GM19043 (cell line): ENCODE results near the gene NCS1.
"Not testable (repeated sequence)": the region's sequence is repeated elsewhere in the genome, so short reads cannot be mapped to it uniquely, and the experiment has no call there.

Experiments used
- ATAC-seq: cut with Tn5 transposase; IDR thresholded peaks from one replicate; pipeline ENCODE4 v1.9.1; 2021; ENCODE audit warnings: low read depth; ENCODE audit not compliant: unreplicated experiment

NCS1 gene

DNA sequence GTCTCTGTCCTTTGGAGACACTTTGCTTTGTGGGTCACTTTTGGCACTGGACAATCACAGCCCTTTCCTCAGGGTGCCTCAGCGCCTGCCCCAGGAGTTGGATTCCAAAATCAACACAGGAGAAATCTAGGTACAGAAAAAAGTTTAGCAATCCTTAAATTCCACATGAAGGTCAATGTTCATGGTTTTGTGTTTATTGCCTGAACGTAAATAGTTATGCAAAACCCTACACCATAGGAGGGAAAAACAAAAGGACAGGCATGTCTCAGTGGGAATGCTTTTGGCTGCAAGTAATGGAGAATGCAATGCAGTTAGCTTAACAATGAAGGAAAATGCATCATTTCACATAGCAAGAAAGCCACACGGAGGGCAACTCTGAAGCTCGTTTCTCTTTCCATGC, 86.8 kb downstream of the NCS1 start:
- ATAC-seq: no peak

DNA sequence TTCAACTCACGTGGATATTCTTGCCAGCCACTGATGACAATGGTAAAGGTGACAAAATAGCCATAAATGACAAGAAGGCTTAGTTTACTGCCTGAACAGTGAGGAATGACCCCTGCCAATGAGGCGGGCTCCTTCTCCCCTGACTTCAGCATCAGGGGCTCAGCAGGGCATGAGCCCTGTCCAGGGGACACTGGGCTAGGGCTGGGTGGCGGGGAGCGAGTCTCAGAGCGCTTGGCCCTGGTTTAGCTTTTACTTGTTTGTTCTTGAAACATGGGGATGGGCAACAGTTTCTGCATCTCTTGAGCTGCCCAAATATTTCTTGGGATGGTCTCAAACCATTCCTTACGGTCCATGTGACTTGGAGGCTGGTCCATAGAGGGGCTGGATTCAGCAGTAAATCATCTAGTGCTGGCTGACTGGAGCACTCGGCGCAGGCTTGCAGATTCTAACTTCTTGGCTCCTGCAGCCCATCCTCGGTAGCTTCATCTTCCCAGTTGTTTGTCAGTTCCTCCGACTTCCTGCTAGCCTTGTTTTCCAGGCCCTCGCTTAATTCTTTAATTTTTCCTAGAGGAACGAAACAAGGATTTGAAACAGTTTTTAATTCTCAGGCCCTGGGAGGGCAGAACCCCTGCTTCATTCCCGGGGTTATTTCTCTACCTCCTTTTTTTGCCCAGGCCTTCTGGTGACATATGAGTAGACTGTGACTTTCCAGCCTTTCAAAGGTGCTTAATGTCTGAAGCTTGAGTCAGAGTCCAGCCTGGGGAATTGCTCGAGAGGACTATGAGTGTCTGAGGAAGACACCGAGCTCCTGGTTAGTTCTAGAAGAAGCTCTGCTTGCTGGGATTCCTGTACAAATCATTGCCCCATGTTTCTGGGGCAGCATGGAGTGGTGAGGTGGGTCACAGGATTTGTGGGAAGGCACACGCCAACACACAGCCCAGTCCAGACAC, 88.9 kb downstream of the NCS1 start:
- no peak for ATAC-seq

DNA sequence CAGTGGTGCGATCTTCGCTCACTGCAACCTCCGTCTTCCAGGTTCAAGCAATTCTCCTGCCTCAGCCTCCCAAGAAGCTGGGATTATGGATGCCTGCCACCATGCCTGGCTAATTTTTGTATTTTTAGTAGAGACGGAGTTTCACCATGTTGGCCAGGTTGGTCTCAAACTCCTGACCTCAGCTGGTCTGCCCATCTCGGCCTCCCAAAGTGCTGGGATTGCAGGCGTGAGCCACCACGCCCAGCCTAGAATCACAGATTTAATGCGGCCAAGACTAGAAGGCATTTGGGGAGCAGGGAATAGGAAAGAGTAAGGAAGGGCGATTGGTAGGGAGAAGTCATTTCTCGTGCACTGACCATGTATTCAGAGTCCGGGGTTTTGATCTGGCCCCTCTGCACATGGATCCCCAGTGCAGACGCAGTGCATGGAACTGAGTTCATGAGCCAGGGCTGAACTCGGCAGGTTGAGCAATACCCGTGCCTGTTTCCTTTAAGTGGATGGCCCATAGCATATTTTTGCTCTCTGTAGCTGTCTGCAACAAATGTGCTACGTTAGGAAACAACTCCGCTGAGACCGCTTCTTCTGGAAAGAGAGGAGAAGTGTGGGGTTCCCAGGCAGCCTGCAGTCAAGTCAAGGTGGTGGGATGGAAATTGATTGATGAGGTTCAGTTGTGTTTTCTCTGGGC, 90.0 kb downstream of the NCS1 start:
- no peak for ATAC-seq

DNA sequence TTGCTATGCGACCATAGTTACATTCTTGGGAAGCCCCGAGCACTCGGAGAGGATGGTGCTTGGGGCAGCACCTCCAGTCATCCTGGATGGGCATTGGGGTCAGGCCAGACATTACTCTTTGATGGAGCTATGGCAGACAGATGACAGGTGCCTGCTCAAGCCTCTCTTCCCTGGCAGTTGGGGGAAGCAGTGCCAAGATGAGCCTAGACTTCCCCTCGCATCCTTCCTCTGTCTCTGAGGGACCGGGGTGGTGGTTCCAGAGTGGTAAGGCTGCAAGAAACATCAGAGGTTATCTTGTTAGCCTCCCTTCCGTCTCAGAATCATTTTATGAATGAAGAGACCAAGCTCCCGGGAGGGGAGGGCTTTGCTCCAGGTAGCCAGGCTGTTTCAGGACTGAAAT, 90.6 kb downstream of the NCS1 start:
- ATAC-seq: no peak

DNA sequence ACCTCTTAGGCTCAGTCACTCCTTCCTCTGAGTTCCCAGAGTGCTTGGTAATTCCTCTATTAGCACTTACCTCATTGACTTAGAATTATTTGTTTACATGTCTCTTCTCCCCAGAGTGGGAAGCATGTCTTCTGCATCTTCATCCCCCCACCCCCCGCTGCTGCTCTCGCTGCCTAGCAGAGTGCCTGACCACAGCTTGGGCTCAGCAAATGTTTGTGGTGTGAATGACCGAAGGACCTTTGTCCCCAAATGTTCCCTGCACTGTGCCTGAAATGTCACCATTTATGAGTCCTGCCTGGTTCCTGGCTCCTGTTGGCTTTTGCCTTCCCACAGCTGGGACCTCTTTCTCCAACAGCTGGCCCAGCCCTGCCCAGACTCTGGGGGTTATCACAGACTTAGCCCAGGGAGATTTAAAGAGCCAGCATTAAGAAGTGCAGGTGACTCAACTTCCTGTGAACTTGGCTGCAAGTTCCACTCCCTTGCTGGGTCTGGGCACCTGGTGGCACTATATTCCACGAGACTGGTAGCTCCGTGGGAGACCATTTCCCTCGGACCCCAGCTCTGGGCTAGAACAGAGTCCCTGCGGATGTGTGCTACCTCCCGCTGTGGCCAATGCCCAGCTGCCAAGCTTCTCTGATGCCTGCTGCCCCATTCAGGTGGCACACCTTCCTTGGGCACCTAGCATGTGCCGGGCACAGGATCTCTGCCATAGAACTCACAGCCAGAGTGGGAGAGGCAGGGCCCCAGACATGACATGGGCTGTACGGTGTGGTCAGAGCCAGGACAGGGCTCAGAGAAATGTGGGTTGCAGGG, 91.6 kb downstream of the NCS1 start:
- no peak for ATAC-seq

DNA sequence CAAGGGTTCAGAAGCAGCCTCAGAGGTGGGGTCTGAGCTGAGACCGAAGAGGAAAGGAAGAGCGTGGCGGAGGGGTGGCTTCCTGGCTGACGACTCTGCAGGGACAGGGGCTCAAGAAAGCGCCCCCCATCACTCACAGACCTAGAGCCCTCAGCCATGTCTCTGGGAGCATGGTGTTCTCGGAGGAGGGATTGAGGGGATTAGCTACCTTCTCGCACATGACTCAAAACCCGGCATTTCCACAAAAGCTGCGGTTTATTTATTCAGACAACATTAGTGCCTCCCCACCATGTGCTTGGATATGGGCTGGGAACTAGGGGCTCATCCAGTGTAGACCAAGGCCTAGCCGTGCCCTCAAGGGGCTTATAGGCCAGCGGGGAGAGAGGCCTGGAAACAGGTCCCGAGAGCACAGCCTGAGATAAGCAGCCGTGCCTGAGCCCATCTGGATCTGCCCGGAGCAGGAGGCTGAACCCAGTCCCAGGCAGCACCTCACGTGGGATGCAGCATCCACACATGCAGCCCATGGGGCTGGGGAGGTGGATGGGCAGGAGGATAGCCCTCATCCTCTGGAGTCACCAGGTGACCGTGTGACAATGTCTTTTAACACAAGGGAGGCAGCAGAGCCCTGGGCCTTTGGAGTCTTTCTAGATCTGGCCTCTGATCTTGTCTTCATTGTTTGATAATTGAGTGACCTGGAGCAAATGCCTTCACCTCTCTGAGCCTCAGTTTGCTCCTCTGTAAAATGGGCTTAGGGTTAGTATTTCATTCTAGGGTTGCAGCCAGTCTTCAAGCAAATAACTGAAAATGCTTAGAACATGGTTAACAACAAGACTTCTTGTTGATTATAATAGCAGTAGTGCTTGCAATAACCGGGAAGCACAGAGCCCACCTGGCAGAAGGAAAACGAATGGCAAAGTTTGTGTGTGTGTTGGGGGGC, 92.5 kb downstream of the NCS1 start:
- ATAC-seq: no peak

DNA sequence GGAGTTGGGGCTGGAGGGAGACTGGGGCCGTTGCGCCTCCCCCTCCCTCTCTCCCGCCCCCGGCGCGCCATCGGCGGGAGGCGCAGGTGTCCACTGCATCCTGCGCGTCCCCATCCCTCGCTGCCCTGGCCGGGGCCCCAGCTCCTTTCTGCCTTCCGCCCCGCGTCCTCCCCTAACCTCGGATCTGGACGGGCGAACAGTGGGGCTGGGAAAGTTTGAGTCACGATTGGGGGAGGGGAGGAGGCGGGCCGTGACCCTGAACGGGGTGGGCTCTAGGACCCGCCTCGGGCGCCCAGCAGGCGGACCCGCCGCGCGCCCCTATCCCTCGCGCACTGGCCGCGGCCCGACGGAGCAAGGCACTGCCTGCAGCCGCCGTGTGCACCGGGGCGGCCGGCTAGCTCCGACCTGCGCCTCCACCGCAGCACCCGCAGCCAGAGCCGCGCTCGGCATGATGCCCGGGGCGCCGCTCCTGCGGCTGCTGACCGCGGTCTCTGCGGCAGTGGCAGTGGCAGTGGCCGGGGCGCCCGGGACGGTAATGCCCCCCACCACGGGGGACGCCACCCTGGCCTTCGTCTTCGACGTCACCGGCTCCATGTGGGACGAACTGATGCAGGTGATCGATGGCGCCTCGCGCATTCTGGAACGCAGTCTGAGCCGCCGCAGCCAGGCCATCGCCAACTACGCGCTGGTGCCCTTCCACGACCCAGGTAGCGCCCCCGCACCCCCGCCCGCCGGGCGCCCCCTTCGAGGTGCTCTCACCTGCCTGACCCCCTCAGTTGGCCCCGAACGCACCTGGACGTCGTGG, 93.4 kb downstream of the NCS1 start, which contains the start of gene HMCN2:
Gene HMCN2, plus strand, starts transcription at position 330 of the 805 bp plus-strand sequence. Its CDS starts 119 bp downstream, at position 449.
- ATAC-seq: no peak

DNA sequence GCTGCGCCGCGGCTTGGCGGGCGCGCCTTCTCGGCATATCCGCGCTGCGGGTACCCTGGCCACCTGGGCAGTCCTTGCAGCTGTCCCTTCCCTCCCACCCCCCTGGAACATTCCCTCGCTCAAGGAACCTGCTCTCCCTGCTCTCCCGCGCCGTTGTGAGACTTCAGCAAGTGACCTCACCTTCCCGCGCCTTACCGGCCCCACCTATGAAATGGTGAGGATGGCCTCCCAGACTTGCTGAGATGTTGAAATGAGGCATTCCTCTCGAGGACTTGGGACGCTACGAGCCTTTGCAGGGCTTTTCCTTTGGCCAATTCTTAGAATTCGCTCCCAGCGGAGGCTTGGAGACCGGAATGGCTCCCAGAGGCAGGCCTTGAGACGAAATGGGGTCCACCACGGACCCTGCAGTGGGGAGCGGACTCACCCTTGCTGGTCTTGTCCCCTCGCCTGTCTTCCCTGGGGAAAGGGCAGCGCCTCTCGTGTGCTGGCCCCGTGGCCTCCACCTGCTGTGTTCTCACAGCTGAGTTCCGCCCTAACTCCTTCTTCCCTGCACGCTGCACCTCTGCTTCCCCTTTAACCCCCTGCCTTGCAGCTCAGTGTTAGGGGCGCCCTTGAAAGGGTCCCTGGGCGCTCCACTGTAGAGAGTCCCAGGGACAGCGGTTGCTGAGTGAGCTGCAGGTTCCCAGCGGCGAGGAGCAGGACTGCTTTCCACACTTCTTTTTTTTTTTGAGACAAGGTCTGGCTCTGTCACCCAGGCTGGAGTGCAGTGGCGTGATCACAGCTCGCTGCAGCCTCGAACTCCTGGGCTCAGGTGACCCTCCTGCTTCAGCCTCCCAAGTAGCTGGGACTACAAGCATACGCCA, 94.3 kb downstream of the NCS1 start:
- ATAC-seq: no peak

DNA sequence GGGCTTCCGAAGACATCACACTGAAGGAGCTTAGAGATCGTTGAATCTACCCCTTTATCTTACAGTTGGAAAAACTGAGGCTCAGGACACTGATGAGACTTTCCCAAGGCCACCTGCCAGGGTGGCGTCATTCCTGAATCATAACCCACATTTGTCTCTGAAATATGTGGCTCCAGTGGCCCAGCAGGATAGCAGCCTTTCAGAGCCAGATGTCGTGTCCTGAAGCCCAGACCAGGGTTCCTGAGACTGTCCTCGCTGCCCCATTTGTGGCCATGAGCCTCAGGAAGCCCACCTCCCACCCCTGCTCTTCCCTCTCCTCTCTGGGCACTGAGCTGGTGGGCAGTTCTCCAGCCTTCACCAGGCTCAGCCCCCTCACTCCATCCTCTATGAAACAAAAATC, 95.7 kb downstream of the NCS1 start:
- ATAC-seq: no peak

DNA sequence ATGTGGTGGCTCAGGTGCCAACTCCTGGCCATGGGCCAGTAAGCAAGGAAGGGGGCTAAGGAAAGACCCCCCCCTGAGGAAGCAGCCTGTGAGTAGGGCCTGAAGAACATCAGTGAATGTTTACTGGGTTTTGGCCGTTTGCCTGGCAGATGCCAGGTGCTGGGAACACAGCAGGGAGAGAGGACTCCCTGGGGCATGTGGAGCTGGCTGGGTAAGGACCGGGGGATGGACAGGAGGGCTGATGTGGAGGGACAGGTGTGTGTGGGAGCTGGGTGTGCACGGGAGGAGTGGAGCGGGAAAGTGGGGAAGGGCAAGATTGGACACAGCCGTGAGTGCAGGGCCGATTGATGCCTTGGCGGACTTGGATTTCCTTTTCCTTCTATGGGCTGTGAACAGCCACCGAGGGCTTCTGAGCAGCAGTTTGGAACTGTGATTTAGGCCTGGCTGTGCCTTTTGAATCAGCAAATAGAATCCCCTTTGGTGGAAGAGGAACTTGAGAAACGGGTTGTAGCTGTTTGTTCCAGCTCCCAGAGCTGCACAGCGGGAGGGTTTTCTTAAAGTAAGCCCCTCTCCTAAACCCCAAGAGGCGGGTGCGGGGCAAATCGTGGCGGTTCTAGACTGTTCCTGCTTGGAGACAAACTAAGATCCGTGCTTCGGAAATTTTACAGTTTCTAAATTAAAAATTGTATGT, 96.5 kb downstream of the NCS1 start:
- no peak for ATAC-seq

DNA sequence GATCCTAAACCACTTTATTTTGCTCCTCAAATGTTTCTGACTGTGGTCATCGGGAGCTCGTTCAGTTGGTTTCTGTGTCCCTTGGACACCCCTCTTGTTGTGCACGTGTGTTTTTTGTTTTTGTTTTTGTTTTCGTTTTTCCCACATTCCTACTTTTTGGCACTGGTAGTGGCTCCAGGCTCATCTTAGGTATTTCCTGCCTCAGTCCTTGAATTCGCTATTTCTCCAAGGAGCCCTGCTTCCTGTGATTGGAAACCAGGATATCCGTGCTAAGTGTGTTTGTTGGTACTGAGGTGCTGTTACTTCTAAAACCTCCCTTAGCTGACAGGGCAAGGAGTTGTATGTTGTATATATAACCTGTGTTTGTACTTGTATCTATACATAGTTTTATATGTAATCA, 99.3 kb downstream of the NCS1 start:
- no peak for ATAC-seq

DNA sequence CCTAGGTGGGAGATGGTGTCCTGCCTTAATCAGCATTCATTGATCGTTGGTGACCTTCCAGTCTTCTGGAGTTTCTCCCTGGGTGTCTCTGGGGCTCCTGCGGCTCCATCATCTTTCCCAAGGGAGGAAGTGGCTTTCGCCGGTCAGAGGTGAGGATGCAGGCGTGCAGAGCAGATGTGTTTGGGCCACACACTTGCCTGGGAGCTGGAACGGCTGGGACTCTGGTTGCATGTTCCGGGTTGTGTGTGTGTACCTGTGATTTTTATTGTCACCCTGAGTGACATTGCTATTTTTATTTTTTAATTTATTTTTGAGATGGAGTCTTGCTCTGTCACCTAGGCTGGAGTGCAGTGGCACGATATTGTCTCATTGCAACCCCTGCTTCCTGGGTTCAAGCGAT, 103.0 kb downstream of the NCS1 start:
- ATAC-seq: no peak

DNA sequence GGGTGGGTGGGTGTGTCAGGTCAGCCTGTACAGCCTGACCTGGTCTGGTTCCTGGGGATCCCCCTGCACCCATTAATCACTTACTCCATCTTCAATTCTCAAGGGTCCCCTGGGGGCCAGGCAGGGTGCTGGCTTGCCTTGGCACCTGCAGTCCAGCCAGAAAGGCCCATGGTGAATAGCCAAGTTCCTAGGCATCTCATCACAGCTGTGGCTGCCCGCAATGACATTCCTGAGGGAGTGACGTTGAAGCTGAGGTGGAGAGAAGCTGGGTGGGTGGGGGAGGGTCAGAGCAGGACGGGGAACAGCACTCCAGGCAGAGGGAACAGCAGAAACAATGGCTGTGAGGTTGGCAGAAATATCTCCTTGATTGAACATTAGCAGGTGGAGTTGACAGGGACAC, 103.9 kb downstream of the NCS1 start:
- ATAC-seq: no peak

DNA sequence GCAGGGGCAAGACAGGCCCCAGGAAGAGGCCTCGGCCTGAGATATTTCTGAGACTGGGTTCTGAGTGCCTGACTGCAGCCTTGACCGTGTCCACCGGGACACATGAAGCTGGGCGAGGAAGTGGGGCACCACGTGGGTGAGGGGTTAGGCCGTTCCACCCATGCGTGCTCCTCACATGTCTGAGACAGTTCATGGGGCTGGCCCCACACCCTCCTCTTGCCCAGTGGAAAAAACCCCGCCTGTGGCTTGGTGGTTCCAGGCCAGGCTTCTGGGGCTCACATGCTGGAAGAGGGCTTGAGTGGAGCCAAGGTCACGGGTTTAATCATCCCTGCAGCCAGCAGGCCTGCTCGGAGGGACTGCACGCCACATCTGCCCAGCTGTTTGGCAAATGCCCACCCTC, 104.8 kb downstream of the NCS1 start:
- no peak for ATAC-seq

DNA sequence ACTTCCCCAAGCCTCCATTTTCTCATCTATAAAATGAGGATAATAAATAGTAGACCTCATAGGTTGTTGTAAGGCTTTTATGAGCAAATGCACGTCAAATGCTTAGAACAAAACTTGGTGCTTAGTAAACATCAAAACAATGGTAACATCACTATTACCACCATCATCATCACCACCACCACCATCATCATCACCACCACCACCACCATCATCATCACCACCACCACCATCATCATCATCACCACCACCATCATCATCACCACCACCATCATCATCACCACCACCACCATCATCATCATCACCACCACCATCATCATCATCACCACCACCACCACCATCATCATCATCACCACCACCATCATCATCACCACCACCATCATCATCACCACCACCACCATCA, 105.3 kb downstream of the NCS1 start:
- ATAC-seq: not testable (repeated sequence)

DNA sequence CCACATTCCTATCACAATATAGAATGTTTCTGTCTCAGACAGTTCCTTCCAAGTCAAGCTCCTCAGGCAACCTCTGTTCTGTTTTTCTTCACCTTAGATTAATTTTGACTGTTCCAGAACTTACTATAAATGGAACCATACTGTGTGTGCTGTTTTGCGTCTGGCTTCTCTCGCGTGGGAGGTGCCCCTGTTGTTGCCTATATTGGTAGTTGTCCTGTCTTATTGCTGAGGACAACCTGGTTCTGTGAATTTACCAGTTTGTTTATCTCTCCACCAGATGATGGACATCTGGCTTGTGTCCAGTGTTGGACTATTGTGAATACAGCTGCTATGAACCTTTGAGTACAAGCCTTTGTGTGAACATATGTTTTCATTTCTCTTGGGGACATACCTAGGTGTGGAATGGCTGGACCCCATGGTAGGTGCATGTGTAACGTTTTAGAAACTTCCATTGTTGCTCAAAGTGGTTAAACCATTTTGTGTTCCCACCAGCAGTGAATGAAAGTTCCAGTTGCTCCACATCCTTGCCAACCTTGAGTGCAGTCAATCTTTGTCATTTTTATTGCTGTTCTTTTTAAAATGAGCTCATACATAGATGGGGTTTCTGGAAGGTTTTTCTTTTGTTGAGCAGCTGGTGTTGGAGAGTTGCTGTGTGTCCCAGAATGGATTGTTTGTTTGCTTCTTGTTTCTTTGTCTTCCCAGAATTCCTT, 111.5 kb downstream of the NCS1 start:
- ATAC-seq: no peak

DNA sequence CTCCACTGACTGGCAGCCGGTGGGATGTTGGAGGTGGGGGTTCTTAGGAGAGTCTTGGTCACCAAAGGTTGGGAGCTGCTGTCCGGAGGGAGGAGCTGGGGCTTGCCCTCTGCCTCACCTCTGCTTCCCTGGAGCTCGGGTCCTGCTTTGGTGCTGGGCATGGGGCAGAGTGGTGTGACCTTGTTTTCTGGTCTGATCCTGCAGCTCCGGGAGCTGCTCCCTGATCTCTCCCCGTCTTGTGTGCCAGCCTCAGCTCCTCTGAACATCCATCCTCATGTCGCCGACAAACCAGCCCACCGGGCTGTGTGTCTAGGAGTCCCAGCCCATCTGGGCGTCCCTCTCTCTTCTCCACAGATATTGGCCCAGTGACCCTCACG, 112.0 kb downstream of the NCS1 start:
- ATAC-seq: no peak
